HEK293 (cell line): Measurements from ENCODE around the gene CCM2.

Experiments used
- CTCF ChIA-PET: fragments of 350-600 bp; formaldehyde crosslinking; extraction: SDS; loops from one replicate; lab custom pipeline; 2021; ENCODE audit warnings: antibody characterized with exemption; lab: Yijun Ruan, JAX
- POLR2A ChIA-PET: fragments of 300-600 bp; formaldehyde crosslinking; extraction: SDS; loops from one replicate; lab custom pipeline; 2020; ENCODE audit warnings: antibody characterized with exemption, inconsistent platforms; lab: Yijun Ruan, JAX
- H3K27ac ChIP-seq: fragments of 200-500 bp; sonication (Bioruptor generic); 2 replicates; pipeline ENCODE4 v1.5.1; 2014; ENCODE audit warnings: low read depth, low read length, control low read depth, inconsistent platforms; ENCODE audit errors: extremely low read depth
- H3K36me3 ChIP-seq, 2 experiments: fragments of 200-500 bp in 1 of 2; sonication (Bioruptor generic) in 1 of 2; 1 replicate in 1 of 2; 2 replicates in 1 of 2; pipeline ENCODE4 v1.5.1; 2014 to 2017; ENCODE audit warnings: inconsistent platforms in 2 of 2, low read length in 2 of 2; ENCODE audit not compliant: control insufficient read depth in 2 of 2, insufficient read depth in 1 of 2
- H3K4me1 ChIP-seq: fragments of 200-500 bp; sonication (Bioruptor generic); 2 replicates; pipeline ENCODE4 v1.5.1; 2014; ENCODE audit warnings: mild to moderate bottlenecking, low read length, inconsistent platforms; ENCODE audit not compliant: control insufficient read depth, insufficient read depth
- H3K4me3 ChIP-seq: 2 replicates; pipeline ENCODE4 v1.5.1; 2011; ENCODE audit warnings: low read depth, mild to moderate bottlenecking, control low read depth, low read length, moderate library complexity
- H3K9me3 ChIP-seq: fragments of 200-500 bp; sonication (Bioruptor generic); 2 replicates; pipeline ENCODE4 v1.5.1; 2014; ENCODE audit warnings: low read depth, low read length, inconsistent platforms; ENCODE audit not compliant: control insufficient read depth, insufficient read depth
- BCL6B ChIP-seq: fragments of 450-650 bp; formaldehyde crosslinking; IDR thresholded peaks from 2 replicates; pipeline ENCODE4 v1.5.1; 2017; ENCODE audit warnings: missing biosample characterization, missing genetic modification characterization
- KLF9 ChIP-seq: fragments of 450-650 bp; formaldehyde crosslinking; IDR thresholded peaks from 2 replicates; pipeline ENCODE4 v1.5.1; 2016; ENCODE audit warnings: missing biosample characterization, missing genetic modification characterization, low read depth
- MZF1 ChIP-seq: fragments of 450-650 bp; formaldehyde crosslinking; IDR thresholded peaks from 2 replicates; pipeline ENCODE4 v1.5.1; 2017; ENCODE audit warnings: missing biosample characterization, missing genetic modification characterization, borderline replicate concordance
- OSR2 ChIP-seq: fragments of 450-650 bp; formaldehyde crosslinking; IDR thresholded peaks from 2 replicates; pipeline ENCODE4 v1.5.1; 2016; ENCODE audit warnings: missing biosample characterization, missing genetic modification characterization
- ZBTB8A ChIP-seq: fragments of 450-650 bp; formaldehyde crosslinking; IDR thresholded peaks from 2 replicates; pipeline ENCODE4 v1.5.1; 2016; ENCODE audit warnings: missing biosample characterization, missing genetic modification characterization
- ZIC2 ChIP-seq: fragments of 450-650 bp; formaldehyde crosslinking; IDR thresholded peaks from 2 replicates; pipeline ENCODE4 v1.5.1; 2016; ENCODE audit warnings: missing biosample characterization, missing genetic modification characterization
- ZNF10 ChIP-seq: fragments of 450-650 bp; formaldehyde crosslinking; IDR thresholded peaks from 2 replicates; pipeline ENCODE4 v1.5.1; 2017; ENCODE audit warnings: missing biosample characterization, missing genetic modification characterization
- ZNF140 ChIP-seq: fragments of 450-650 bp; formaldehyde crosslinking; IDR thresholded peaks from 2 replicates; pipeline ENCODE4 v1.5.1; 2016; ENCODE audit warnings: missing biosample characterization, missing genetic modification characterization
- ZNF146 ChIP-seq: fragments of 450-650 bp; formaldehyde crosslinking; IDR thresholded peaks from 2 replicates; pipeline ENCODE4 v1.5.1; 2016; ENCODE audit warnings: missing biosample characterization, missing genetic modification characterization
- ZNF18 ChIP-seq: fragments of 450-650 bp; formaldehyde crosslinking; IDR thresholded peaks from 2 replicates; pipeline ENCODE4 v1.5.1; 2016; ENCODE audit warnings: missing biosample characterization, missing genetic modification characterization
- ZNF2 ChIP-seq: fragments of 450-650 bp; formaldehyde crosslinking; IDR thresholded peaks from 2 replicates; pipeline ENCODE4 v1.5.1; 2016; ENCODE audit warnings: missing biosample characterization, missing genetic modification characterization
- ZNF24 ChIP-seq: fragments of 450-650 bp; formaldehyde crosslinking; IDR thresholded peaks from 2 replicates; pipeline ENCODE4 v1.5.1; 2016; ENCODE audit warnings: missing biosample characterization, missing genetic modification characterization
- ZNF248 ChIP-seq: fragments of 450-650 bp; formaldehyde crosslinking; IDR thresholded peaks from 2 replicates; pipeline ENCODE4 v1.5.1; 2017; ENCODE audit warnings: missing biosample characterization, missing genetic modification characterization
- ZNF274 ChIP-seq, 2 experiments: fragments of 200-500 bp in 1 of 2; fragments of 450-650 bp in 1 of 2; sonication (Bioruptor generic) in 1 of 2; formaldehyde crosslinking in 1 of 2; IDR thresholded peaks; 2 replicates each; pipeline versions ENCODE4 v1.5.1 to v1.6.1; 2014 to 2016; ENCODE audit warnings: borderline replicate concordance in 1 of 2, inconsistent platforms in 1 of 2, low read length in 1 of 2, missing biosample characterization in 1 of 2, missing genetic modification characterization in 1 of 2
- ZNF311 ChIP-seq: fragments of 450-650 bp; formaldehyde crosslinking; IDR thresholded peaks from 2 replicates; pipeline ENCODE4 v1.5.1; 2017; ENCODE audit warnings: missing biosample characterization, missing genetic modification characterization, borderline replicate concordance
- ZNF426 ChIP-seq: fragments of 450-650 bp; formaldehyde crosslinking; IDR thresholded peaks from 2 replicates; pipeline ENCODE4 v1.5.1; 2017; ENCODE audit warnings: missing biosample characterization, missing genetic modification characterization, mild to moderate bottlenecking, inconsistent platforms, moderate library complexity
- ZNF514 ChIP-seq: fragments of 450-650 bp; formaldehyde crosslinking; IDR thresholded peaks from 2 replicates; pipeline ENCODE4 v1.5.1; 2016; ENCODE audit warnings: missing biosample characterization, missing genetic modification characterization
- ZNF629 ChIP-seq: fragments of 450-650 bp; formaldehyde crosslinking; IDR thresholded peaks from 2 replicates; pipeline ENCODE4 v1.5.1; 2017; ENCODE audit warnings: missing biosample characterization, missing genetic modification characterization
- ZNF645 ChIP-seq: fragments of 450-650 bp; formaldehyde crosslinking; IDR thresholded peaks from 2 replicates; pipeline ENCODE4; 2016; ENCODE audit warnings: missing biosample characterization, missing genetic modification characterization
- ZNF677 ChIP-seq: fragments of 450-650 bp; IDR thresholded peaks from 2 replicates; pipeline ENCODE4 v1.5.0; 2018; ENCODE audit warnings: missing biosample characterization, mild to moderate bottlenecking, missing genetic modification characterization, moderate library complexity
- ZNF701 ChIP-seq: fragments of 450-650 bp; formaldehyde crosslinking; IDR thresholded peaks from 2 replicates; pipeline ENCODE4 v1.5.1; 2016; ENCODE audit warnings: missing biosample characterization, missing genetic modification characterization
- ZNF704 ChIP-seq: fragments of 450-650 bp; formaldehyde crosslinking; IDR thresholded peaks from 2 replicates; pipeline ENCODE4 v1.5.1; 2016; ENCODE audit warnings: missing biosample characterization, missing genetic modification characterization
- ZNF76 ChIP-seq: fragments of 450-650 bp; formaldehyde crosslinking; IDR thresholded peaks from 2 replicates; pipeline ENCODE4; 2016; ENCODE audit warnings: low read depth, missing biosample characterization, missing genetic modification characterization, borderline replicate concordance
- ZNF777 ChIP-seq: fragments of 450-650 bp; formaldehyde crosslinking; IDR thresholded peaks from 2 replicates; pipeline ENCODE4 v1.5.1; 2017; ENCODE audit warnings: missing biosample characterization, missing genetic modification characterization, borderline replicate concordance
- ZNF785 ChIP-seq: fragments of 450-650 bp; formaldehyde crosslinking; IDR thresholded peaks from 2 replicates; pipeline ENCODE4 v1.5.1; 2016; ENCODE audit warnings: missing biosample characterization, missing genetic modification characterization
- ZNF791 ChIP-seq: fragments of 450-650 bp; formaldehyde crosslinking; IDR thresholded peaks from 2 replicates; pipeline ENCODE4 v1.5.1; 2016; ENCODE audit warnings: missing biosample characterization, missing genetic modification characterization
- ZSCAN16 ChIP-seq: fragments of 450-650 bp; formaldehyde crosslinking; IDR thresholded peaks from 2 replicates; pipeline ENCODE4 v1.5.1; 2016; ENCODE audit warnings: missing biosample characterization, missing genetic modification characterization
- ZSCAN5A ChIP-seq: fragments of 450-650 bp; formaldehyde crosslinking; IDR thresholded peaks from 2 replicates; pipeline ENCODE4 v1.5.1; 2016; ENCODE audit warnings: missing biosample characterization, missing genetic modification characterization

Gene CCM2

GRCh38 chr7:45088821-45089340 is 88.9 kb downstream of the CCM2 start, which contains the start of gene NACAD (continued):
- TF ChIP-seq ZNF704 (tag by site-specific recombination): no peak
- no peak for TF ChIP-seq ZNF785
- no peak for TF ChIP-seq ZSCAN5A (tag by site-specific recombination)
- TF ChIP-seq ZNF777 (tag by site-specific recombination): no peak
- 0 out of 2 replicates have a peak, but pooled peaks have one; percentile 38 for TF ChIP-seq KLF9 (tag by site-specific recombination)
- TF ChIP-seq ZNF248: no peak
- TF ChIP-seq ZNF629 (tag by site-specific recombination): 0 out of 2 replicates have a peak, but pooled peaks have one; percentile 15
- no peak for TF ChIP-seq ZNF140 (tag by site-specific recombination)
- no peak for TF ChIP-seq ZNF18
- TF ChIP-seq MZF1 (tag by site-specific recombination): no peak
- no peak for TF ChIP-seq ZNF791 (tag by site-specific recombination)
- TF ChIP-seq ZSCAN16 (tag by site-specific recombination): no peak
- TF ChIP-seq ZNF76 (tag by site-specific recombination): peak; percentile 74; the same call in 1 of the 2 replicates
- TF ChIP-seq ZNF311 (tag by site-specific recombination): no peak
- no peak for TF ChIP-seq ZNF274 (IDR thresholded peaks at IDR 0.05; ENCODE audit: low read length)
- no peak for TF ChIP-seq ZNF274 (tag by site-specific recombination; IDR thresholded peaks at IDR 0.05; ENCODE audit: borderline replicate concordance)
- TF ChIP-seq ZNF2 (tag by site-specific recombination): 0 out of 2 replicates have a peak, but pooled peaks have one; percentile 16
- TF ChIP-seq ZNF10 (tag by site-specific recombination): no peak
- no peak for TF ChIP-seq ZNF146 (tag by site-specific recombination)
- TF ChIP-seq ZNF24 (tag by site-specific recombination): no peak
- no peak for TF ChIP-seq ZNF645
- TF ChIP-seq ZNF514 (tag by site-specific recombination): no peak
- no peak for TF ChIP-seq ZNF677 (tag by site-specific recombination)

- POLR2A ChIA-PET: interaction anchor here (0.5 to 1.2 kb wide), 6 partner anchors 23 to 589 kb away, joined by 3 to 5 read pairs (median 4); partner anchors contain the start of genes CCM2 and PURB
- H3K36me3 ChIP-seq: no peaks in the 10 kb centered on the region
- H3K27ac ChIP-seq: no peak overlapping the region
- H3K9me3 ChIP-seq: no peaks in the 10 kb centered on the region
- CTCF ChIA-PET: interaction anchor here (0.6 to 0.9 kb wide), 2 partner anchors 19 to 882 kb away, joined by 3 read pairs; no protein-coding TSS in a partner anchor
- peaks cover 8% of the 10 kb centered on the region for H3K4me1 ChIP-seq
- peak overlapping the region; percentile 38 for H3K4me3 ChIP-seq
- TF ChIP-seq ZIC2 (no peak), ZNF426 (tag by site-specific recombination) (no peak), ZNF274 (IDR thresholded peaks at IDR 0.05; ENCODE audit: low read length) (no peak), ZNF274 (tag by site-specific recombination; IDR thresholded peaks at IDR 0.05; ENCODE audit: borderline replicate concordance) (no peak), ZNF701 (tag by site-specific recombination) (no peak), OSR2 (tag by site-specific recombination) (no peak), ZBTB8A (tag by site-specific recombination) (peak; percentile 15; the same call in 1 of the 2 replicates), BCL6B (tag by site-specific recombination) (no peak)
Measured at GRCh38 chr7:45089341-45089891, 89.4 kb downstream of the CCM2 start.
